HG03095 (cell line): ENCODE results near the gene FBXO42.
"Not testable (repeated sequence)": the region's sequence is repeated elsewhere in the genome, so short reads cannot be mapped to it uniquely, and the experiment has no call there.

Experiments used
- ATAC-seq: cut with Tn5 transposase; IDR thresholded peaks from one replicate; pipeline ENCODE4 v1.9.1; 2021; ENCODE audit warnings: moderate library complexity; ENCODE audit not compliant: unreplicated experiment

The FBXO42 gene

DNA sequence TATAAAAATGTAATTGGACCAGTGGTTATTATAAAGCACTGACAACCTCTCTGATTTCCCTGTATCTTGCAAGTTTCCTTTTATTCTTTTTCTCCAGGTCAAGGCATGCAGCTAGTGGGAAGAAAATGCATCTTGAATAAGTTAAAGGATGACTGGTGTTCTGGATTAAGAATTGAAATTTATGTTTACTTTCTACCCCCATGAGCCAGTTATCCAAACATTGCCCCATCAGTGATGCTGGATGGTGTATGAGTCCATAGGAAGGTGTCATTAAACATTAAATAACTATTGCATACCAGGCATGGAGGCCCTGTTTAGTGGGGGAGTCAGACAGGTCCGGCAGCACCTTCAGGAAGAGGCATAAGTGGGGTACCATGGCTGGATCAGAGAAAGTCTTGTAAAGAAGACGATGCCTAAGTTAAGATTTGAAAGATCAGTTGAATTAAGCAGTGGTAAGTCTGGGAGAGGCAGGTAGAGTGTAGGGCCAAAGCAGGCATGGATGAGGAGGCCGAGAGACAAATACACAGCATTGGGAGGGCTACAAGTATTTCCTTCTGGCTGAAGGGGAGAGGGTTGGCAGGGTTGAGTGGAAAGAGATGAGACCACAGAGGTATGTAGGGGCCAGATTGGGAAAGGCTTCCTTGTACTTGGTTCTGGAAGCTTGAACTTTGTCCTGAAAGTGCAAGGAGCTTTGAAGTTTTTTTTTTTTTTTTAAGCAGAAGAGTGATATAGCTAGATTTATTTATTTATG, 20.4 kb upstream of the FBXO42 start:
- no peak for ATAC-seq

DNA sequence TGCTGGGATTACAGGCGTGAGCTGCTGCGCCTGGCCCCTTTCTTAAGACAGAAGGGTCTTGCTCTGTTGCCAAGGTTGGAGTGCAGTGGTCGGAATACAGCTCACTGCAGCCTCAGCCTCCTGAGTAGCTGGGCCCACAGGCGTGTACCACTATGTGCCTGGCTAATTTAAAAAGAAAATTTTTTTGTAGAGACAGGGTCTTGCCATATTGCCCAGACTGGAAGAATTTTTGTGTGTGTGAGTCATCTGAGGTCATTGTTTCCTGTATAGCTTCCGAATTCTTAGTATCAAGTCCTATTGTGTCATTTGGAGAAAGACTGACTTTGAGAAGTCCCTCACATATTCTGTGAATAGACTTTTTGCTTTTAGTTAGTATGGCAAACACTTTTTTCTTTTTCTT, 19.4 kb upstream of the FBXO42 start:
- no peak for ATAC-seq

DNA sequence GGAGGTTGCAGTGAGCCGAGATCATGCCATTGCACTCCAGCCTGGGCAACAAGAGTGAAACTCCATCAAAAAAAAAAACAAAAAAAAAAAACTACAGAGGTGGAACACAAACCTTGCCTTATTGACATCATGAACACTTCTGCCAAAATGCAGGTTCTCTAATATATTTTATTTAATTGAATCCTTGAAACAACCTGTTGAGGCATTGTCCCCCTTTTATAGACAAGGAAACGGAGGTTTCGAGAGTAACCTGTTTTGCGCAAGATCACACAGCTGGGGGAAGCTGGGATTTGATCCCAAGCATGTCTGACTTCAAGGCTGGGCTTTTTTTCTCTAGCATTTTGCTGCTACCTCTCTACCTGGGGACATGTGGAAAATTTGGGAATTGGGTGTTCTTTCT, 17.5 kb upstream of the FBXO42 start:
- no peak for ATAC-seq

DNA sequence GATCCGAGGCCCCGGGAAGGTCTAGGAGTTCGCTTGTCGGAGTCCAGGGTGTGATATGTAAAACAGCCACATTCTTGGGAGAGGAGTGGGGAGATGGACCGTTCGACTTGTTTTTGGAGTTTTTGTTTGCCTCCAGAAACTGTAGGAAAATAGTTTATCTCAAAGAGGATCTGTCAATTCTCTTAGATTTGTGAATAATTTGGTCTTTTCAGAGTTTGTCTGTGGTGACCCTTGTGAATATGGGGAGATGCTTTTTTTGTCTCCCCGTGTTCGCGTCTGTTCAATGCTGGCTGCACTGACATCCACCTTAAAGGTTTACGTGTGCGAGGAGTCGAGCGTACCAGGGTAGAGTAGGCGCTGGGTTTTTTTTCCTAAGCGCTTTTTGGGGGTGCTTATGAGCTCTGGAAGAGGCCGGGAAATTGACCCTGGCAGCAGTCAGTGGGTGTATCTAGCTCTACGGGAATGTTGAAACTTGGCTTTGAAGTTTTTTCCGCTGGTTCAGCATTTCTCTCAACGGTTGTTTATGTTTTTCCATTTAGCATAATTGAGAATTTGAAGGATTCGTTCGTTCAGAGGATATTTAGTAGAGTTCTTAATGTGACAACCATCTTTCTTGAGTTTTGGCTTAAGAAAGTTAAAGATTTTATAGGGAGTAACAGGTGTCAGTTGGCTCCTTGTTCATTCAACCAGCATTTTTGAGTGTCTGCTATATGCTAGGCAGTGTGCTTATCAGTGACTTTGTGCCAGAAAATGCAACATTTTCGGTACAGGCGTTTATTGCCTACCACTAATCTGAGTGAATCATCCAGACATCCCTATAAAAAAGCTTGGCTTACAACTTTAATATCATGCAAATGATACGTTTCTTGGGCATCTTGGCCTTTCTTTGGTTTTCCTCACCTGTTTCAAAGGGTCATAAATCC, 15.9 kb upstream of the FBXO42 start:
- no peak for ATAC-seq

DNA sequence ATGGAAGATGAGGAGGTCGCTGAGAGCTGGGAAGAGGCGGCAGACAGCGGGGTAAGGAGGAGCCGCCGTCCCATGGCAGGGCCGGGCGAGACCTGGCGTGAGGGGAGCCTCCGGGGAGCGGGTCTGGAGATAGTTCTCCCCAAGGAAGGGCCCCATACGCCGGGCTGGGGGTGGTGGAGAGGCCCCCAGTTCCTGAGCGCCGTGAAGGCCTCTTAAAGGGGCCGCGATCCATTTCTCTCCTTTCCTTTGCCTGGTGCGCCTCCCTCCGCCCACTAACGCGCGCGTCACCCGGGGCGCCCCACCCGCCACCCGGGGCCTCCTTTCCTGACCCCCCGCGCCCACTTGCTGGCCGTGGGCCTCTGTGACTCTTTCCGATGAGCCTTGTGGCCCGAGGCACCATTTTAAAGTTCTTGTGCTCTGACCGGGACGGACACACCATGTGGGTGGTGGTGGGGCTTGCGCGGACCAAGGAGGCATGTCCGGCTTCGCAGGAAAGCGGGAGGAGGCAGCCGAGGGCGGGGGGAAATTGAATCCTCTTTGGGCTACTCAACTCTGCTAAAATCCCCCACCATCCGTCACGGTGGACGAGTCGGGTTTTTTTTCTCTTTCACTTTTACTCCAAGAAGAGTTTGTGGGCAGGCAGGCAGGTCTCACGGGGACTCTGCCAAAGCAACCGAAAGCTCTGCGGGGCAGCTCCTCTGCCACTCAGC, 15.1 kb upstream of the FBXO42 start:
- peak; percentile 47 for ATAC-seq

DNA sequence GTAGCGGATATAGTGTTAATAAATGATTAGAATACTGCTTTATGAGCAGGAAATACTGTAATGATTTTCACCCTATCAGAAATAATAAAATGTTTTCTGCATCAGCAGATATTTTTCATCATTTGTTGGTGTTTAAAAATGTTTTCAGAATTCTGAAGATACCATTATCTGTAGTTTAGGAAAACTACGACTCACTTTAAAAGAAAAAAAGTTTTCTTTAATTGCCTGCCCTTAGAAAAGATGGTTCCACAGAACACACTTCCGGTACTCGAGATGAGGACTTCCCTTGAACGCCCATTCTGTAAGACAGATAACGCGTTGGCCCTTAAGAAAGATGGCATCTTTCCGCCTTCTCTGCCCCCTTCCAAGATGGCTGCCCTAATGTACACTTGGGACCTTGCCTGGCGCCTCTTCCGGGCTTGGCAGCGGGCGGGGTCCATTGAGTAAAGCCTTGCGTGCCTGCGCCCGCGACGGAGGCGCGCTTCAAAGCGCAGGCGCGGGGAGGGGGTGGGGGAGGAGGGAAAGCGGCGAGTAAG, 14.5 kb upstream of the FBXO42 start, which contains the start of gene SZRD1:
TSS of gene SZRD1 (plus strand) at position 521 of the 536 bp plus-strand sequence. CDS start 16 bp downstream, outside the sequence.
- peak; percentile 83 for ATAC-seq

DNA sequence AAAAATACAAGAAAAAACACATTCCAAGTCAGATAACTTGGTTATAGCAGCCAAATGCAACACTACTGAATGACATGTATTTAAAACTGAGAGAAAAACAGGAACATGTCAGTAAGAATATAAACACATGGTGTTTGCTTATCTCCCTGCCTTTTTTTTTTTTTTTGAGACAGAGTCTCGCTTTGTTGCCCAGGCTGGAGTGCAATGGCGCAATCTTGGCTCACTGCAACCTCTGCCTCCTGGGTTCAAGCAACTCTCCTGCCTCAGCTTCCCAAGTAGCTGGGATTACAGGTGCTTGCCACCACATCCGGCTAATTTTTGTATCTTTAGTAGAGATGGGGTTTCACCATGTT, 12.8 kb upstream of the FBXO42 start:
- not testable (repeated sequence) for ATAC-seq

DNA sequence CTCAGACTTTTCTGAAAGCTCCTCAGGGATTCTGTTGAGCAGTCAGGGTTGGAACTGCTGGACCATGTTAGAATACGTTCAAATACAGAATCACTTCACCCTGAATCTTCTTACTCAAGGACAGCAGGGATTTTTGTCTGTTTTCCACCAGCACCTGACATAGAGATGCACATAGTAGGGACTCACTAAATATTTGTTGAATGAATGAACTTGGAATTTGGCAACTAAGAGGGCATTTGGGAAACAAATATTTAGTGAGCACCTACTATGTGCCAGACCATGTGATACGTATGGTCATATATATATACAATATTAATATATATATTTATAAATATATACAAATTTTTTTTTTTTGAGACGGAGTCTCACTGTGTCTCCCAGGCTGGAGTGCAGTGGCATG, 4.6 kb upstream of the FBXO42 start:
- no peak for ATAC-seq

DNA sequence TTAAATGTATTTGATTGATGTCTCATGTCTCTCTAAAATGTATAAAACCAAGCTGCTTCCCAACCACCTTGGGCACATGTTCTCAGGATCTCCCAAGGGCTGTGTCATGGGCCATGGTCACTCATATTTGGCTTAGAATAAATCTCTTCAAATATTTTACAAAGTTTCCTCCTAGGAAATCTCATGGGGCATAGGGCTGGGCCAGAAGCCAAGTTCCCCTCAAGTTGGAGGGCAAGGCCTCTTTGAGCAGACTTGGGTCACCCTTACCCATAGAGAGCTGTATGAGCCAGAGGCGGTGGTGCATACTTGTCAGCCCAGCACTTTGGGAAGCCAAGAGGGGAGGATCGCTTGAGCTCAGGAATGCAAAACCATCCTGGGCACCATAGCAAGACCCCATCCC, 2.3 kb upstream of the FBXO42 start:
- ATAC-seq, result no peak

DNA sequence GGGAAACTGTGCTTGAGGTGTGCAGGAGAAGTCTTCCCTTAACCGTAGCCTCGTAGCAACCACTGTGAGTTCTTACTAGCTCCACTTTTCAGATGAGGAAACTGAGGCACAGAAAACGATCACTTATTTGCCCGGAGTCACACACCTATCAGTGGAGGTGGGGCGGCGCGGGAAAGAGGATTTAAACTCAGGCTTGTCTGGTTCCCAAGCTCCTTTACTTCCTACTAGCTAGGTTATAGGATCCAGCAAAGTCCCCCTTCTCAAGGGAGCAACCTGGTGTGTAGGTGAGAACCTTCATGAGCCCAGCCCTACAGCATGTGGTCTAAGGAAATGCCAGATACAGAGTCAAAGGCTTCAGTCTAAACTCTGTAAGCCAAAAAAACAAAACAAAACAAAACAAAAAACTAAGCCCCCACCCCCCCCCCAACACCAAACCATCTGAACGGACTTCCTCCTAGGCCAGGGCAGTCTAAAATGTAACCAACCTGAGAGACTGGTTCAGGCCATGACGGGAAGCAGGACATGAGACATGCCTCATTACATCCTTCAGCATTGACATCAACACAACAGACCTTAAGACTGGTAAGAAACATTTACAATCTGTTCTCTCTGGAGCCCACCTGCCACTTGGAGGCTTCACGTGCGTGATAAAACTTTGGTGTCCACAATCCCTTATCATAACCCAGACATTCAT, 709 bp upstream of the FBXO42 start:
- no peak for ATAC-seq

DNA sequence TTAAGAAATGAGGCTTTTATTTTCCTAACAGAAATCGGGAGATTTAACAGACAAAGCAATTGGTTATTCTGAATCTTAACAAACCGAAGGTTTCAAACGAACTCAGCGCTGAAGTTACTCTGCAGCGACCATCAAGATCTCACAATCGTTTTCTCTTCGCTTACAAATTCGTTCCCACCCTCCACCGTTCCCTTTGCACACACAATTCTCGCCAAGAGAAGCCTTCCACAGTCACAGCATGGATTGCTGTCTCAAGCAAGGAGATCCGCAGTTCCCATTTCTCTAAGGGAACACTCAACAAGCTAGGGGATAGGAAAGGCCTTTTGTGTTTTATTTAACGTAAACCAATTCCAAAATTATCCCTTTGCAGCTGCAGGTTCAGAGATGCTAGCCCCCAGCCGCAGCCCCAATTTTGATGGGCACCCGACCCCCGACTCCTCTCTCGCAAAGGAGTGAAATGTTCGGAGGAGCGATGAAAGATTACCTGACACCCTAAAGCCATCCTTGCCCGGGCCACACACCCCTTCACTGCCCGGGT, 755 bp downstream of the FBXO42 start:
- ATAC-seq, result no peak

DNA sequence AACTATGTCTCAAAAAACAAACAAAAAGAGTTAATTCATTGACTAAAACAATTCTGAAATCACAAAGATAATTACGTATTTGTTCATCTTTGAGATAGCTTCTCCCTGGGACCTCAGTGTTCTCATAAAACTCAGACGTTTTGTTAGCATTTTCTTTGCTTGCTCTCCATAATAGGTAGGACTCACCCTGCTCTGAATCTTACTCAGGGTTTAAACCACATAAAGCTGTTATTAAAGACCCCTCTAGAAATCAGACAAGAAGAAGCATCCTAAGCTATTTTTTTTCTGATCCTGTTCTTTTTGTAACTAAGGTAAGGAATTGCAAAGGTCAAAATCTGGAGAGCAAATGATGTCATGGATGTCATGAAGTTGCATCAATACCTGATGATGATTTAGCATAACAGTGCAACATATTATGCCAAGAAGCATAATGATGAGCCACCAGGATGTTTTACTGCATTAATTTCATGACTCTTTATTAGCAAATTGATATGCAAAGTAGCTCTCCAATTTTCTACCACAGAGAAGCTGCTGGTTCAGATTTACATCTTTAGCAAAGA, 2.4 kb downstream of the FBXO42 start:
- no peak for ATAC-seq

DNA sequence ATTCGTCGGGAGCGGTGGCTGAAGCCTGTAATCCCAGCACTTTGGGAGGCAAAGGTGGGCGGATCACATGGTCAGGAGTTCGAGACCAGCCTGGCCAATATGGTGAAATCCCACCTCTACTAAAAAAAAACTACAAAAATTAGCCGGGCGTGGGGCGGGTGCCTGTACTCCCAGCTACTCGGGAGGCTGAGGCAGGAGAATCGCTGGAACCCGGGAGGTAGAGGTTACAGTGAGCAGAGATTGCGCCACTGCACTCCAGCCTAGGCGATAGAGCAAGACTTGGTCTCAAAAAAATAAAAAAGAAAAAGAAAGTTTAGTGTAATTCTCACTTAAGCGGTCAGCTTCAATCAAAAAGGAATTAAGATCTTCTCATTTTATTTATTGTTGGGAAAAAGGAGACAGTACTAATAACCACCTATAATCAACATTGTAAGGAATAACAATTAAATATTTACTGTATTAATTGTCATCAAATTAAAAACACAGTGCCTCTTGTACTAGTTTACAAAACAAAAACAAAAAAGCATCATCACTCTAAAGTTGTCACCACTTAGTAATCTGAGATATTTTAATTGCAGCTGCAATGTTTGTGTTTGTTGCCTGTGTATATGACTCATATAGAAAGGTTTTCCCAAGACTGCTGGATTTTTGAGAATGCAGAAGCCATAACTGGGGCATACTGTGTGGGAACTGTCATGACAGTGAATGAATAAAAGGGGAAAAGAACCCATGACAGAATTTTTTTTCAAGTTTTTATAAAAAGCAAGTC, 3.7 kb downstream of the FBXO42 start:
- ATAC-seq, result no peak

DNA sequence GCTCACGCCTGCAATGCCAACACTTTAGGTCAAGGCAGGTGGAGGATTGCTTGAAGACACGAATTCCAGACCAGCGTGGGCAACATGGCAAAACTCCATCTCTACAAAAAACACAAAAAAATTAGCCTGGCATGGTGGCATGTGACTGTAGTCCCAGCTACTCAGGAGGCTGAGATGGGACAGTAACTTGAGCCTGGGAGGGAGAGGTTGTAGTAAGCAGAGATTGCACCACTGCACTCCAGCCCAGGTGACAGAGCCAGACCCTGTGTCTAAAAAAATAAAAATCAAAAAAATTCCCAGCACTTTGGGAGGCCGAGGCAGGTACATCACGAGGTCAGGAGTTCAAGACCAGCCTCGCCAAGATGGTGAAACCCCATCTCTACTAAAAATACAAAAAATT, 9.0 kb downstream of the FBXO42 start:
- not testable (repeated sequence) for ATAC-seq

DNA sequence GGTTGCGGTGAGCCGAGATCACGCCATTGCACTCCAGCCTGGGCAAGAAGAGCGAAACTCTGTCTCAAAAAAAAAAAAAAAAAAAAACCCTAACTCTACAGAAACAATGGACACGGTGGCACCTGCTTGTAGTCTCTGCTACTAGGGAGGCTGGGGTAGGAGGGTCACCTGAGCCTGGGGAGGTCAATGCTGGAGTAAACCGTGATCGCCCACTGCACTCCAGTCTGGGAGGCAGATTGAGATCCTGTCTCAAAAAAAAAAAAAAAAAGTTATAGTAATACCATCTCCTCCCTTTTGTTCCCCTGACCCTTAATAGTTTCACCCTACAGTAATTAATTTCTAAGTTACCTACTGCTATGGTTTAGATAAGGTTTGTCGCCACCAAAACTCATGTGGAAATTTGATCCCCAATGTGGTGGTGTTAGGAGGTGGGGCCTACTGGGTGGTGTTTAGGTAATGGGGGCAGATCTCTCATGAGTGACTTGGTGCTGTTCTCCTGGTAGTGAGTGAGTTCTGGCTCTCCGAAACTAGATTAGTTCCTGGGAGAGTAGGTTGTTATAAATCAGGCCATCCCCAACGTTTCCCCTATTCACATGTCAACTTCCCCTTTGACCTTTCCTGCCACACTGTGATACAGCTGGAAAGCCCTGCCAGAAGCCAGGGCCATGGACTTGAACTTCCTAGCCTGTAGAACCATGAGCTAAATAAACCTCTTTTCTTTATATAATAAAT, 9.8 kb downstream of the FBXO42 start:
- no peak for ATAC-seq

DNA sequence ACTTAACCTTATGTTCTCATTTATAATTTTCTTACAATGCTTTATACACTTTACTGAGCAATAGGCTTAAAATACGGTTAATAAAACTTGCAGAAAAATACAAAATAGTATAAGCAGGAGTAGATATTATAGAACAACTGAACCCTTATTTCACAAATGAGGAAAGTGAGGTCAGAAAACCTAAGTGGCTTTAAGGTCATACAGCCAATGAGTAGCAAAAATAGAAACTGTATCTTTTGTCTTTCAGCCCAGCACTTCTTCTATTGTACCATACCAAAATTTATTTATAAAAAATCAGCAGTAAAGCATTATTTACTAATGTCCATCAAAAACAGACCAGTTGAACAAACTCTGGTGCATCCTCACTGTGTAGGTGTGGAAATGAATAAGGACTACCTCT, 11.6 kb downstream of the FBXO42 start:
- no peak for ATAC-seq

DNA sequence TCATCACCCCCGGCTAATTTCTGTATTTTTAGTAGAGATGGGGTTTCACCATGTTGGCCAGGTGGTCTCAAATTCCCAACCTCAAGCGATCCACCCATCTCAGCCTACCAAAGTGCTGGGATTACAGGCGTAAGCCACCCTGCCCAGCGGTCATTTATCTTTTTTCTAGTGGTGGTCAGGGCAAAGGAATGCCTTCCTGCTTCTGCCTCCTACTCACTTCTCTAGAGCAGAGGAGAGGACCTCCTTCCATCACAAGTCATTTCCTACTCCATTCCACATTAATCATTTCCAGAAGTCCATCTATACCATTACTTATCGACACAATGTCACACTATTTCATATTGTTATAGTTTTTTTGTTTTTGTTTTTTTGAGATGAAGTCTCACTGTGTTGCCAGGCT, 13.3 kb downstream of the FBXO42 start:
- no peak for ATAC-seq

DNA sequence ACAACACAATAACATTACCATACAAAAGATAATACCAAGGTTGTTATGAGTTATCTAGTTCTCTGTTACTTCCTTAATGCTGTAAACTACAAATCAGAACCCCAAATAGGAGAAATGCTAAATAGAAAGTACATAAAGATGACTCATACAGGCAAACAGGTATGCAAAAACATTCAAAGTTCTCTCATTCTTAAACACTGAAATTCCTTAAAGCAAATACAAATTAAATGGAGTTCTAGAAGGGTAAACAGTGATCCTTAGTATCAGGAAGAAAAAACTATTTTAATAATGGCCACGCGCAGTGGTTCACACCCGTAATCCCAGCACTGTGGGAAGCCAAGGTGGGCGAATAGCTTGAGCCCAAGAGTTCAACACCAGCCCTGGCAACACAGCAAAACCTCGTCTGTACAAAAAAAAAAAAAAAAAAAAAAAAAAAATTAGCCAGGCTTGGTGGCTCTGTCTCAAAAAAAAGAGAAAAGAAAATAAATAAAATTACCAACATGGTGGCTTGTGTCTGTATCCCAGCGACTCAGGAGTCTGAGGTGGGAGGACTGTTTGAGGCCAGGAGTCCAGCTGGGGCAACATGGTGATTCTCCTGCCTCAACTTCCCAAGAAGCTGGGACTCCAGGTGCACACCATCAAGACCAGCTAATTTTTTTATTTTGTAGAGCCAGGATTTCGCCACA, 17.5 kb downstream of the FBXO42 start:
- ATAC-seq, result no peak
